Measurements from ENCODE around the gene PKN2.
"Not testable (repeated sequence)": the region's sequence is repeated elsewhere in the genome, so short reads cannot be mapped to it uniquely, and the experiment has no call there.

- TF ChIP-seq REST (IDR thresholded peaks at IDR 0.05; ENCODE audit: insufficient read depth in 1 of 2, low read depth in 2 of 2, low read length in 1 of 2); CTCF (IDR thresholded peaks at IDR 0.05); TCF7L2 (IDR thresholded peaks at IDR 0.05; ENCODE audit: low read depth, low read length): not testable (repeated sequence)
These were observed 196.6 kb downstream of the PKN2 start for GRCh38 chr1:88880717-88881116.
